GM18526 (cell line): ENCODE measurements around the gene POLR2F.

Source experiments
- POLR2A ChIP-seq: IDR thresholded peaks from 3 replicates; pipeline ENCODE4 v1.6.1; 2011; ENCODE audit not compliant: insufficient read length; ENCODE audit errors: extremely low read depth

The POLR2F gene

DNA sequence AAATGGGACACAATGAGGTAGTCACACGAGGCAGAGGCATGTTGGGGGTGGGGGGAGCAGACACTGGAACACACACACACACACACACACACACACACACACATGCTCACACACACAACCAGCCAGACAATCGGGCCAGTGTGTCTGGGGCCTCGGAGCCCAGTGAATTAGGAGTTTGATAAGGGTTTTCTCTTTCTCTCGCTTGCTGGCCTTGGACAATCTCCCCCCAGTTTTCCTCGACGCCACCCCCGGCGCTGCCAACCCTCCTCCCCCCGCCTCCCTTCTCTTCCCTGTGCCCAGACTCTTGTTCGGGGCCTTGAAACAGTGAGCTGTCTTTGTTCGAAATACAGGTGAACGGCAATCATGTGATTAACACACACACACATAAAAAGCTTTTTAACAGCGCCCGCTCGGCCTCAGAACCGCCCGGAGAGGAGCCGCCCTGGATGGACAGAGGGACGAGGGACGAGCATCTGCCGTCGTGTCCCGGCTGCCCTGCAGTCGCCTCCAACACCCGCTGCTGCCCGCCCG, 32.3 kb downstream of the POLR2F start:
- TF ChIP-seq POLR2A = no peak

DNA sequence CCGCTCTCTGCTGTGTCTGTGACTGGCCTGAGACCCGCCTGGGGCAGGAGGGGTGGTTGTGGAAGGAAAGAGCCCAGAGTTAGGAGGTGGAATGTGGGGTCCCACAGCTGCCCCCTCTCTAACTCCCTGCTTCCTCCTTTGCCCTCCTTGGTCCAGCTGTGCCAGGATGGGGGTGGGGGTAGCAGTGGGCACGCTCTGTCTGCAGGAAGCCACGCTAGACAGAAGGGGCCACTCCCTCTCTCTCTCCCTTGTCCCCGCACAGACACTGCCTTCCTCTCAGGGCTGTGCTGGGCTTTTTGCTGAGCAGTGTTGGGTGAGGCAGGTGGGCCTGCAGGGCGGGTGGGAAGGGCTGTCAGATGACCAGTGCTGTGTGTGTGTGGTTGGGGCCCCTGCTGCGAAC, 32.9 kb downstream of the POLR2F start:
- no peak for TF ChIP-seq POLR2A

DNA sequence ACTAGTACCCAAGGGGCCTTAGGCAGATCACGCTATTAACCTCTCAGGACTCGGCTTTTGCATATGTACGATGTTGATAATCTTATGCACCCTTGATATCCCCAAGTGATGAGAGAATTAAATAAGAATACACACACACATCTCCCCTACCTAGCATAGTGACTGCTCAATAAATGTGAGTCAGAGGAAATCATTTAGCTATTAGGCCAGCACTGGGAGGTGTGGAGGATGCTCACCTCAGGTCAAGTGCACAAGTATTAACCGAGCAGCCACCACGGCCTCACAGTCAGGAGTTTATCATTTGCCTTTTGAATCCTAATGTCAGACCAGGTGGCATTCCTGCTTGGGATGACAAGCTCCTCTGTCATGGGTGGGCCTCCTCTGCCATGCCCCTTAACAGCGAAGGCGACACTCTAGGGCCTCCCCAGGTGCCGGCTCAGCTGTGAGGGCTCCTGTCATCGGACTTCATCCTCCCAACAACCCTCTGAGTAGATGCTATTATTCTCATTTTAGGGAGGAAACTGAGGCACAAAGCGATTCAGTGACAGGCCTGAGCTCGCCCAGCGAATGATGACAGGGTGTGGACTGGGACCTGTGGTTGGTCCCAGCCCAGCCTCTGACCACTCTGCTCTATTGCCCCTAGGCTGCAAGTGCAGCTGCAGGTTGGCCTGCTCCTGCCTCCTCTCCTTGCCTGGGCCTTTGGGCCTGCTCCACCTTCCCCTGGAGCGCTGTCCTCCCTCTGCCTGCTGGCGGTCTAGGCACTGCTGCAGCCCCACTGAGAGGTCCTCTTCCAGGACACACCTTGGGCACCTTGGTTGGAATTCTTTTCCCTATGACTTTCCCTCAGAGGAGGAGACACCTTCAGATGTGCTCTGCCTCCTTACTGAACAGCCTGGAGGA, 35.9 kb downstream of the POLR2F start:
- no peak for TF ChIP-seq POLR2A

DNA sequence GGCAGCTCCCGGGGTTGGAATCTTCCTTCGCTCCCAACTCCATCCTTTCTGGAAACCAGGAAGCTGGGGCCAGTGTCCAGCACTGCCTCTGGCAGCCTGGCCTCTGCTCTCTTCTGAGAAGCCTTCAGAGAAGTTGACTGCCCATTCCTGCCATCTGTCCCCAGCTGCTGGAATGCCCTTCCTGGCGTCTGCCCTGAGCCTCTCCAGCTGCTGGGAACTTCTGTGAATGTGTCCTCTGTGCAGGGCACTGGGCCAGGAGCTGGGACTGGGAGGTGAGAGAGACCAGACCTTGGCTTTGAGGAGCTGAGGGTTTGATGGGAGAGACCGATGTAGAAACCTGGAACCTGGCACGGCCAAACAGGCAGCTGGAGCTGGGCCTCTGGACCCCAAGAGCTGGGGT, 36.8 kb downstream of the POLR2F start:
- TF ChIP-seq POLR2A = no peak

DNA sequence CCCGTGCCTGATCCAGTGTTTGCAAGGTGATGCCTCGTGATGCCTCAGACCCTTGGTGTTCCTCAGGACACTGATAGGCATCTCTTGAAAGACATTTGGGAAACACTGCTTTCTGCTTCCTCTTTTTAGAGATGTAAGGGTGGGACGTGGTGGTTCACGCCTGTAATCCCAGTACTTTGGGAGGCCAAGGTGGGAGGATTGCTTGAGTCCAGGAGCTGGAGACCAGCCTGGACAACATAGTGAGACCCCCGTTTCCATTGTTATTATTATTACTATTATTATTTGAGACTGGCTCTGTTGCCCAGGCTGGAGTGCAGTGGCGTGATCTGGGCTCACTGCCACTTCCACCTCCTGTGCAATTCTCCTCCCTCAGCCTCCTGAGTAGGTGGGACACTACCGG, 37.4 kb downstream of the POLR2F start:
- no peak for TF ChIP-seq POLR2A

DNA sequence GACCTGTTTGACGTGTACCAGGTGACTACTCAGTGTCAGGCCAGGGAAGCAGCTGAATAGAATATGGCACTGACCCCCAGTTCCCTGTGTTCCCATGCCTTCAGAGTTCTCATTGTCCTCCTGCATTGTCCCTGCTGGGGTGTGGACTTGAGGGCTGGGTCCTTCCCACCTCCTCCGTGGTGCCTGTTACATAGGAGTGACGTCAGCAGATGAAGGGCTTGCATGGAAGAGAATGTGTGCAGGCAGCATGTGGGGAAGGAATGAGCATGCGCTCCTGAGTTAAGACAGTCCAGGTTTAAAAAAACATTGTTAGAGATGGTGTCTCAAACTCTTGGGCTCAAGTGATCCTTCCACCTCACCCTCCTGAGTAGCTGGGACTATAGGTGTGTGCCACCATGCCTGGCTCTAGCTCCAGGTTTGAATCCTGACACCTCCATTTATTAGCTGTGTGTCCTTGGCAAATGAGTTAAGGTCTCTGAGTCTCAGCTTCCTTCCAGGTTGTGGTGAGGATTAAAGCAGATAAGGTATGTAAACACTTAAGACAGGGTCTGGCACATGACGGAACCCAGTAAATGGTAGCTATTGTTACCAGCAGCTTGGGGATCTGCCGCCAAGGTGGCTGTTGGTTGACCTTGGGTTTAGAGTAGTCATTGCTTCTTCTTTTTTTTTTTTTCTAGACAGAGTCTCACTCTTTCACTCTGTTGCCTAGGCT, 38.4 kb downstream of the POLR2F start:
- no peak for TF ChIP-seq POLR2A

DNA sequence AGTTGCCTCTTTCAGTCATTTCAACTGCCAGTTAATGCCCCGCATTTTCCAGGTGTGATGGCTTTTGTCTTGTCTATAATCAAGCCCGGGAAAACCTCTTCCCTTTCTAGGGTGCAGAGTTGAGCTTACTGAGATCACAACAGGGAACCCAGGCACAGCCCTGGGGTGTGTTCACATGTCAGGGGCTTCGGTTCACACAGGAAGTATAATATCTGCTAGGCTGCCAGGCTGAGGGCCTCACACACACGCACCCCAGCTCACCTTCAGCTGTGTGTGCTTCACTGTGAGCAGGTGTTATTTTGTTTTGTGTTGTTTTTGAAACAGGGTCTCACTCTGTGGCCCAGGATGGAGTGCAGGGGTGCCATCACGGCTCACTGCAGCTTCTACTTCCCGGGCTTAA, 40.5 kb downstream of the POLR2F start:
- TF ChIP-seq POLR2A = no peak

DNA sequence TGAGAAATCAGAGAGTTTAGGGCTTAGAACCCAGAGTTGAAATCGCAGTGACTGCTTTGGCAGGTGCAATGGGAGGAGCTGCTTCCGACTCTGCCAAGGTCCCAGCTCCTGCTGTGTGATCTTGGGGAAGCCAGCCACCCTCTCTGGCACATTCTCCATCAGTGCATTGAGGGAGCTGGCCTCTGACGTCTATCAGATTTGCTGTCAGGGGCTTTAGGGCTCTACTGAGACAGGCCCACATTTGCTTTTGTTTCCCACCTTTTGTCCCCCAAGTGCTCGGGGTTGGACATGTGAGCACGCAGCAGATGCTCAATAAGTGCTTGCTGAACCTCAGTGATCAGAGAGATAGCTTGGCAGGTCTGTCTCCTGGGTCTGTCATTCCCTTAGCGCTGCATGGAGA, 41.5 kb downstream of the POLR2F start:
- TF ChIP-seq POLR2A = no peak

DNA sequence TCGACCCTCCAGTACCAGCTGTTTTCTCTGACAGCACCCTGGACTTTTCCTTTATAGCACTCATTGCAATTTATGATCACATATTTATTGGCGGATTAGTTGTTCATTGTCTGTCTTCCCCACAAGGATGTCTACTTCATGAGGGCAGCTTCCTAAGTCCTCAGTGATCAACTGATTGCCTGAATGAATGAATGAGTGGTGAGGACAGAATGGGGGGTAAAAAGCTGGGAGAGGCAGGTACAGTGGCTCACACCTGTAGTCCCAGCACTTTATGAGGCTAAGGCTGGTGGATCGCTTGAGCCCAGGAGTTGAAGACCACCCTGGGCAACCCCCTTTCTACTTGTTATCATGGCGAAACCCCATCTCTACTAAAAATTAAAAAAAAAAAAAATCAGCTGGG, 42.0 kb downstream of the POLR2F start:
- TF ChIP-seq POLR2A = no peak

DNA sequence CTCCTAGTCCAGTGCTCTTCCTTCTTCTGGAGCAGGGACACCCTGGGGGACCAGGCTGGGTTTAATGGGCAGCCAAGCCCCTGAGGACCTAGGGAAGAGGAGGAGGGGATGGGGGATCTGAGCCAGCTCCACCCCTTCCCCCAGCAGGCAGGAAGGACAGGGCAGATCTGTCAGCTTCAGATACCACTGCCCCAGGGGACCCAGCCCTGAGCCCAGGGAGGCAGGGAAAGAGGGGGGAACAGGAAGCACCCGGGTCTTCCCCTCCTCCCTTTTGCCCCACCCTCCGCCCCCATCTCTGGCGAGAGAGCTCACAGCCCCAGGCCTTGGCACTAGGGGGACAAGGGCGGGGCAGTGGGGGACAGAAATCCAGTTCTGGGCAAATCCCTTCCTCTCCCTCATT, 42.6 kb downstream of the POLR2F start:
- no peak for TF ChIP-seq POLR2A

DNA sequence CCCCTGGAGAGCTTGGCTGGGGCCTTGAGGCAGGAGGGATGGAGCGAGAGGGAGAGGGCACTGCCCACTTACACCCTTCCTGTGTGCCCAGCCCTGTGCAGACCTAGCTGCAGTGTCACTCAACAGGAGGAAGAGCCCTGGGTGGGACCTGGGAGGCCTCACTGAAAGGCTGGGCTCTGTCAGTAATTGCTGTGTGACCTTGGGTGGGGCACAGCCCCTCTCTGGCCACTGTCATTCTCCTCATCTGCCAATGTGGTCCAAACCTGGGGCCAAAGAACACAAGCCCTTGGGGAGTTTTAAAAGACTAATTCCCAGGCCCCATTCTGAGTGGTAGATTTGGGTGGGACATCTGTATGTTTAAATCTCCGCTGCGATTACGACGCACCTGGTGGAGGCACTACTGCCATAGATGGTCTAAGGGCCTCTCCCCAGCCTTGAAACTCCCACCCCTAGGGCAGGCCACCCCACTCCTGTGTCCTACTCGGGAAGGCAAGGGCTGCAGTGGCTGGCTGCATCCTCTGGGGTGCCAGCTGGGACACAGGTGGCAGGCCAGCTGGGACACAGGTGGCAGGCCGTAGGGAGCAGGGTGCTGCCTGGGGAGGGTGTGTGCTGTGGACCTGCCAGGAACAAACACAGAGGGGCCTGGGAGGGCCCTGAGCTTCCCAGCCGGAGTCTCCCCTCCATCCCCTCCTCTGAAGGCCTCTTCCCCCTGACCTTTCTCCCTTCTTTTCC, 43.2 kb downstream of the POLR2F start:
- no peak for TF ChIP-seq POLR2A

DNA sequence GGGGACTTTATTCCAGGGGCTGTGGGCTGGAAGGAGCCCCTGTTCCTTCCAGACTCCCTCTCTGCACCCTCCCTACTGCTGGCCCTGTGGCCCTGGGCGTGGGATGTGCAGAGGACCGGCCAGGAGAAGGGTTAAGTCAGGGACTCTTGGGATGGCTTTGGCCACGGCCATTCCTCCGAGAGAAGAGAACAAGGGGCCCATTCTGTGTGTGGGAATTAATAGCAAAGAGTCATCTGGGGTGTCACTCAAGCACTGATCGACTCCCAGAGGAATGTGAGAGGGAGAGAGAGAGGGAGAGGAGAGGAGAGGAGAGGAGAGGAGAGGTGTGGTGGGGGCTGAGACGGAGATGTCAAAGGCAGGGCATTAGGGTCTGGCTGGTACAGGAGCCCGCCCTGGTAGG, 45.0 kb downstream of the POLR2F start:
- TF ChIP-seq POLR2A = no peak

DNA sequence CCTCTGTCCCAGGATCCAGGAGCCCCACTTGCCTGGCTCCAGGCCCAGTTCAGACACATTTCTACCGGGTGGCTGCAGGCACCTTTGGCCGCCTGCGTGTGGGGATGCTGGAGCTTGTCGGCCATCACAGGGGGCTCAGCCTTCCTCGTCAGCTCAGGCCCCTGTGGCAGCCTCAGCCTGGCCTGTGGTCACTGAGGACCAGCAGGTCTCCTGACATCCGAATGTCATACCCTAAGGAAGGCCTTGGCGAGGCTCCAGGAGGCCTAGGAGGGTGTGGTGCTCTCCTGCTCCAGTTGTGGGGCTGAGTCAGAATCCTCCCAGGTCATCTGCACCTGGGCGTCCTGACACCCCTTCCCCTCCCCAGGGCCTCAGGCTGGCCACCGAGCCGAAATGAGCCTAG, 45.7 kb downstream of the POLR2F start:
- TF ChIP-seq POLR2A = no peak

DNA sequence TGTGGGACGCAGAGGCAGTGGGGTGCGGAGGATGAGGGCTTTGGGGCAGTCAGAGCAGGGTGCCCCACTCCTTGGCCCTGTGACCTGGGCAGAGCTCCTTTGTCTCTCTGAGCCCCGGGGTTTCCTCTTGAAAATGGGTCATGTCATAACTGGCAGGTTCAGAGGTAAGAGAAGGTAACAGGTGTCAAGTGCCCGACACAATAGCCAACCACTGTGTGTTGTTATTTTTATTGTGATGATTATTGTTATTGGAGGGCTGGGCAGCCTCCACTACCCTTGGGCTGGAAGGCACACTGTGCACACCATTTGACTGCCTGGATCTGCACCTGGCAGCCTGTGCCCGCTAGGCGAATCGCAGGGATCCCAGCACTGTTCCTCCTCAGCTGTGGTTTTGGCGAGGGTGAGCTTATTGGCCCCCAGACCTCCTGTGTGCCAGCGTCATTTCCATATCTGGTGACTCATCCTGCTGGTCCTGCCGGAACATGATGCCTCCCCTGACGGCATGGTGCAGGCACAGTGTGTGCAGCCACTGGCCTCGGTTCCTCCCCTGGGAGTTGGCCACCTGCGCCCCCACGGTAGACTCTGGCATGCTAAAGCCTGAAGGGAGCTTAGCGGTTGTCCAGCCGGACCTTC, 46.3 kb downstream of the POLR2F start:
- no peak for TF ChIP-seq POLR2A

DNA sequence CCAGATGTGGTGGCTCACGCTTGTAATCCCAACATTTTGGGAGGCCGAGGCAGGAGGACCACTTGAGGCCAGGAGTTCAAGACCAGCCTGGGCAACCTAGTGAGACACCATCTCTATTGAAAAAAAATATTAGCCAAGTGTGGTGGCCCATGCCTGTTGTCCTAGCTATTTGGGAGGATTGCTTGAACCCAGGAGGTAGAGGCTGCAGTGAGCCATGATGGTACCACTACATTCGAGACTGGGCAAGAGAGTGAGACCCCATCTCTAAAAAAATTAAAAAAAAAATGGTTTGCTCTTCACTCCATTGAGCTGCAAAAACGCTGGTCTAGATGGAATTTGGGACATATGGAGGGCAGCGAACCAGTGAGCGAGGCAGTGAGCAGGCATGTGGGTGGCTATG, 52.4 kb downstream of the POLR2F start:
- no peak for TF ChIP-seq POLR2A

DNA sequence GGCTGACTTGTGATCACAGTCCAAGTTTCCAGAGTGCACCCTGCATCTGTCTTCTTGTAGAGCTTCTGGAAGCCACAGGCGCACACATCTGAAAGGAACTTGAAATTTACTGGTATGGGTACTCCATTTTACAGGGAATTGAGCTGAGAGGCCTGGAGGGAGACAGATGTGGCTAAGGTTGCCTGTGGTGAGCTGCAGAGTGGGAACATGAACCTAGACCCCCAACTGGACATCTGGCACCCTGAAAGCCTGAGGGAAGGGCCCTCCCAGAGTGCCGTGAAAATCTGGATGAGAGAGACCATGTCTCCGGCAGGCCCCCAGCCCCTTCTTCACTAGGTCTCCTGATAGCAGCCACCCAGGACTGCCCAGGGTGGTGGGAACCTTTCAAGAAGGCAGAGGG, 53.4 kb downstream of the POLR2F start:
- TF ChIP-seq POLR2A = no peak
